ENCODE results near the gene NOP10.

Gene NOP10

DNA sequence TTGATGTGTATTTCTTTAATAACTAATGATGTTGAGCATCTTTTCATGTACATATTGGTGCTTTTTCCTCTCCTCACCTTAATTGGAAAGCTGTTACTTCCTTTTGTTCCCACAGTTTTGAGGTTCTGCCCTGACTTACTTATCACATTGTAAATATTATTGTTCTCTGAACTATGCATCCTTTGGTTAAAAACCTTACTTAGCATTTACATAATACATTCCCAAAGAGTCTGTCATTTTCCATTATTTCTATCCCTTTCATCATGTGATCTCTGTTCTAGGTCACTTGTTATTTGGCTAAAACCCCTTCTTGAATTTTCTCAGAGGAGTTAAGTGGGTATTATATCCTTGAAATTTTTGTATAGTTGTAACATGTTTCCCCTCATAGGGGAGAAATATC is 38.3 kb downstream of the NOP10 start:
- H3K36me3 ChIP-seq (ENCODE audit: control insufficient read depth, insufficient read depth, low read length), result no peaks in the 10 kb centered on the region
- no peak for DNase-seq (ENCODE audit: low read depth, low spot score)
- no peak overlapping the region for H3K4me3 ChIP-seq (ENCODE audit: low read length)
- H3K27me3 ChIP-seq (ENCODE audit: control insufficient read depth, insufficient read depth, low read length), result no peaks in the 10 kb centered on the region
- H3K9me3 ChIP-seq (ENCODE audit: control insufficient read depth, insufficient read depth, low read length), result no peaks in the 10 kb centered on the region
- H3K27ac ChIP-seq (ENCODE audit: low read length), result no peak overlapping the region
- no peaks in the 10 kb centered on the region for H3K4me1 ChIP-seq (ENCODE audit: control insufficient read depth, insufficient read depth, low read length)

DNA sequence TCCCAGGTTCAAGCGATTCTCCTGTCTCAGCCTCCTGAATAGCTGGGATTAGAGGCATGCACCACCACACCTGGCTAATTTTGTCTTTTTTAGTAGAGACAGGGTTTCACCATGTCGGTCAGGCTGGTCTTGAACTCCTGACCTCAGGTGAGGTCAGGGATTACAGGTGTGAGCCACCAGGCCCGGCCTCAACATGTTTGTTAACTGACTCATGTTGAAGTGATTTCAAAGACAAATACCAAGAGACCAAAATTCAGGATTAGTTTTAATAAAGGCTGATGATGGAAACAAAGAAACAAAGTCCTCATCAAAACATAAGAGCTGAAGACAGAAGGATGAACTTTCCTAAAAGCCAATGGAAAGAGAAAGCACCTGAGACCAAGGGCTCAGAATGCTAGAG is 41.9 kb downstream of the NOP10 start:
- DNase-seq (ENCODE audit: low read depth, low spot score), result no peak

DNA sequence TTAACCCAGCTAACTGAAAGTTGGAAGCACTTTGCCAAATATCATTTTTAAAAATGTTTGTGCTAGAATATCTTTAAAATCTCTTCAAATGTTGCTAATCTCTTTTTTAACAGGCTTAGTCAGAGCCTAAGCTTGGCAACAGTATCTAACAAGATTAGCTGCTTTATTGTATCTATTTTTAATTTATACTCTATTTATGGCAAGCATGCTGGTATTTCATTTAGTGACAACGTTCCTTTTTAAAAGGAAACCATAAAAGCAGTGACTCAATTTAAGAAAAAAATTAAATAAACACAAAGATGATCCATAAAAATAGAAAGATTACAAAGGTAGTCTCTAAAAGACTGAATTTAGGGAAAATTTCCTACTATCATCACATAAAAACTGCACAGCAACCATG is 45.9 kb downstream of the NOP10 start:
- no peaks in the 10 kb centered on the region for H3K4me1 ChIP-seq (ENCODE audit: control insufficient read depth, insufficient read depth, low read length)
- no peaks in the 10 kb centered on the region for H3K36me3 ChIP-seq (ENCODE audit: control insufficient read depth, insufficient read depth, low read length)
- no peak for DNase-seq (ENCODE audit: low read depth, low spot score)
- WGBS (ENCODE audit: insufficient coverage, insufficient read length), result no CpG with 5 or more reads among the region's 1 CpG
- H3K27me3 ChIP-seq (ENCODE audit: control insufficient read depth, insufficient read depth, low read length), result no peaks in the 10 kb centered on the region
- no peaks in the 10 kb centered on the region for H3K9me3 ChIP-seq (ENCODE audit: control insufficient read depth, insufficient read depth, low read length)
- H3K4me3 ChIP-seq (ENCODE audit: low read length), result no peak overlapping the region
- H3K27ac ChIP-seq (ENCODE audit: low read length), result no peak overlapping the region

More for the DNA sequence above, 41.9 kb downstream of the NOP10 start:
- Histone ChIP-seq H3K4me1 (ENCODE audit: control insufficient read depth, insufficient read depth, low read length) (no peaks in the 10 kb centered on the region), H3K36me3 (ENCODE audit: control insufficient read depth, insufficient read depth, low read length) (no peaks in the 10 kb centered on the region), H3K27me3 (ENCODE audit: control insufficient read depth, insufficient read depth, low read length) (no peaks in the 10 kb centered on the region), H3K27ac (ENCODE audit: low read length) (no peak overlapping the region), H3K9me3 (ENCODE audit: control insufficient read depth, insufficient read depth, low read length) (no peaks in the 10 kb centered on the region), H3K4me3 (ENCODE audit: low read length) (no peak overlapping the region)
- WGBS (ENCODE audit: insufficient coverage, insufficient read length), result no CpG with 5 or more reads among the region's 3 CpGs

DNA sequence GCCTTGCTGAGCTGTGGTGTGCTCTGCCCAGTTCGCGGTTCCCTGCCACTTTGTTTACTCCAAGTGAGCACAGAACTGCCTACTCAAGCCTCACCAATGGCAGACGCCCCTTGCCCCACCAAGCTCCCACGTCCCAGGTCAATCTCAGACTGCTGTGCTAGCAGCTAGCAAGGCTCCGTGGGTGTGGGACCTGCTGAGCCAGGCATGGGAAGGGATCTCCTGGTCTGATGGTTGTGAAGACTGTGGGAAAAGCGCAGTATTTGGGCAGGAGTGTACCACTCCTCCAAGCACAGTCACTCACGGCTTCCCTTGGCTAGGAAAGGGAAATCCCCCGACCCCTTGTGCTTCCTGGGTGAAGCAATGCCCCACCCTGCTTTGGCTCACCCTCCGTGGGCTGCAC is 50.3 kb downstream of the NOP10 start:
- H3K4me1 ChIP-seq (ENCODE audit: control insufficient read depth, insufficient read depth, low read length), result no peaks in the 10 kb centered on the region
- H3K27ac ChIP-seq (ENCODE audit: low read length), result no peak overlapping the region
- no peaks in the 10 kb centered on the region for H3K27me3 ChIP-seq (ENCODE audit: control insufficient read depth, insufficient read depth, low read length)
- no peak for DNase-seq (ENCODE audit: low read depth, low spot score)
- WGBS (ENCODE audit: insufficient coverage, insufficient read length), result no CpG with 5 or more reads among the region's 9 CpGs
- no peaks in the 10 kb centered on the region for H3K9me3 ChIP-seq (ENCODE audit: control insufficient read depth, insufficient read depth, low read length)
- H3K36me3 ChIP-seq (ENCODE audit: control insufficient read depth, insufficient read depth, low read length), result no peaks in the 10 kb centered on the region
- no peak overlapping the region for H3K4me3 ChIP-seq (ENCODE audit: low read length)

Data from iPS DF 6.9 (cell line).